Activated naive CD8-positive, alpha-beta T cell treated with anti-CD3 and anti-CD28 coated beads, Interleukin-2, amount 10 ng/mL, durations not matched to agents 7 days and 5 days (primary cell): Measurements from ENCODE around the gene TTLL11. TPM values are rescaled to one million over a fixed set of nuclear protein-coding genes. Genes with fewer than 3 reads are reported as not detected.
"Not testable (repeated sequence)": the region's sequence is repeated elsewhere in the genome, so short reads cannot be mapped to it uniquely, and the experiment has no call there.

Experiments used
- ATAC-seq: fragments of 150-1000 bp; cut with Tn5 transposase; one replicate; pipeline ENCODE4 v1.10.0; 2021; ENCODE audit warnings: low read depth, moderate library complexity
- POLR2A ChIA-PET: fragments of 350-600 bp; sonication (Branson Sonifier 250); formaldehyde crosslinking; loops from one replicate; lab custom pipeline; 2021; ENCODE audit warnings: antibody characterized with exemption; lab: Charles Lee
- DNase-seq: peaks from one replicate; pipeline ENCODE4 v3.0.0; 2021
- H3K27ac Mint-ChIP-seq: one replicate; pipeline ENCODE4 v1.8.0; 2022; ENCODE audit warnings: mild to moderate bottlenecking, mixed read lengths
- H3K27me3 Mint-ChIP-seq: one replicate; pipeline ENCODE4 v1.8.0; 2022; ENCODE audit warnings: mild to moderate bottlenecking, moderate library complexity, mixed read lengths
- H3K36me3 Mint-ChIP-seq: one replicate; pipeline ENCODE4 v1.8.0; 2021; ENCODE audit warnings: mild to moderate bottlenecking, mixed read lengths
- H3K4me1 Mint-ChIP-seq: one replicate; pipeline ENCODE4 v1.8.0; 2021; ENCODE audit warnings: mixed read lengths
- H3K4me3 Mint-ChIP-seq: one replicate; pipeline ENCODE4 v1.8.0; 2022; ENCODE audit warnings: mild to moderate bottlenecking, moderate library complexity, mixed read lengths
- H3K9me3 Mint-ChIP-seq: one replicate; pipeline ENCODE4 v1.8.0; 2021; ENCODE audit warnings: mixed read lengths
- total RNA-seq, 2 experiments: library from RNA; stranded (reverse); gene quantifications; one replicate each; pipeline ENCODE4 v1.2.3, GENCODE V29; 2021

The TTLL11 gene
- total RNA-seq, 2 experiments from 2014 or later, result 3.9 to 4.1 TPM

GRCh38 chr9:122121931-122122330, 28.8 kb upstream of the TTLL11 start:
- ATAC-seq (no peak), DNase-seq (no peak)
- Mint-ChIP-seq H3K4me1 (peaks cover 15% of the 10 kb centered on the region), H3K27ac (no peak overlapping the region), H3K9me3 (no peaks in the 10 kb centered on the region), H3K36me3 (no peaks in the 10 kb centered on the region), H3K4me3 (no peak overlapping the region), H3K27me3 (peaks cover 18% of the 10 kb centered on the region)
- POLR2A ChIA-PET, result interaction anchor here (0.7 to 1.1 kb wide), 2 partner anchors 22 to 23 kb away, joined by 3 read pairs; no protein-coding TSS in a partner anchor

- Mint-ChIP-seq H3K27me3 (peaks cover 14% of the 10 kb centered on the region), H3K4me1 (peaks cover 12% of the 10 kb centered on the region), H3K9me3 (no peaks in the 10 kb centered on the region), H3K27ac (no peak overlapping the region), H3K4me3 (no peak overlapping the region), H3K36me3 (no peaks in the 10 kb centered on the region)
- POLR2A ChIA-PET, result interaction anchor here (1.1 kb wide), 1 partner anchor 22 kb away, joined by 3 read pairs; no protein-coding TSS in a partner anchor
- DNase-seq (no peak), ATAC-seq (no peak)
Measured at GRCh38 chr9:122121391-122121790, 28.3 kb upstream of the TTLL11 start.

GRCh38 chr9:122120316-122121071, 27.4 kb upstream of the TTLL11 start:
- no peak overlapping the region for H3K27ac Mint-ChIP-seq
- no peaks in the 10 kb centered on the region for H3K9me3 Mint-ChIP-seq
- H3K4me3 Mint-ChIP-seq, result no peak overlapping the region
- POLR2A ChIA-PET, result interaction anchor here (1.1 kb wide), 1 partner anchor 21 kb away, joined by 3 read pairs; no protein-coding TSS in a partner anchor
- no peaks in the 10 kb centered on the region for H3K36me3 Mint-ChIP-seq
- ATAC-seq, result no peak
- peaks cover 8% of the 10 kb centered on the region for H3K4me1 Mint-ChIP-seq
- no peak for DNase-seq
- peaks cover 7% of the 10 kb centered on the region for H3K27me3 Mint-ChIP-seq

DNA sequence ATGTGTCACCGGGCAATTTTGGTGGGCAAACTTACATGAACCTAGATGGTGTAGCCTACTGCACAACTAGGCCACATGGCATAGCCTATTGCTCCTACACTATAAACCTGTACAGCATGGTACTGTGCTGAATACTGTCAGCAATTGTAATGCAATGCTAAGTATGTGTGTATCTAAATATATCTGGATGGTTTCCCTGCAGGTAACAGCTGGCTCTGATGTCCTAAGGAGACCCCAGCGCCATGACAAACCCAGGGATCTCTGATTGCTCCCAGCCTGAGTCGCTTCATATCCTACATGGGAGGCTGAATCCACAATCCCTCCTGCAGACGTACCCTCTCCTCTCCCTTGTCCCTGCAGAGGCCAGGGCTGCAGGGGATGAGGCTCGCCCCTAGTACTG, 26.6 kb upstream of the TTLL11 start:
- H3K4me1 Mint-ChIP-seq, result peaks cover 5% of the 10 kb centered on the region
- H3K36me3 Mint-ChIP-seq, result no peaks in the 10 kb centered on the region
- no peaks in the 10 kb centered on the region for H3K9me3 Mint-ChIP-seq
- no peak overlapping the region for H3K4me3 Mint-ChIP-seq
- peaks cover 2% of the 10 kb centered on the region for H3K27me3 Mint-ChIP-seq
- POLR2A ChIA-PET, result no interaction called here
- no peak for ATAC-seq
- no peak overlapping the region for H3K27ac Mint-ChIP-seq
- DNase-seq, result no peak

DNA sequence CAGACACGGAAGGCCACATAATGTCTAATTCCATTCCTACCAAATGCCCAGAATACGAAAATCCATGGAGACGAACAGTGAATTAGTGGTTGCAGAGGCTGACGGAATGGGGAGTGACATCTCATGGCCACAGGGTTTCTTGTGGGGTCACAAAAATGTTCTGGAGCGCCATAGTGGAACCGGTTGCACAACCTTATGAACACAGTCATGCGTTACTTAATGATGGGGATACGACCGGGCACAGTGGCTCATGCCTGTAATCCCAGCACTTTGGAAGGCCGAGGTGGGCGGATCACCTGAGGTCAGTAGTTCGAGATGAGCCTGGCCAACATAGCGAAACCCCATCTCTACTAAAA, 26.0 kb upstream of the TTLL11 start:
- no peak for DNase-seq
- no peak for ATAC-seq
- Mint-ChIP-seq H3K4me1 (peaks cover 5% of the 10 kb centered on the region), H3K27ac (no peak overlapping the region), H3K27me3 (peaks cover 2% of the 10 kb centered on the region), H3K9me3 (no peaks in the 10 kb centered on the region), H3K4me3 (no peak overlapping the region), H3K36me3 (no peaks in the 10 kb centered on the region)
- POLR2A ChIA-PET, result no interaction called here

DNA sequence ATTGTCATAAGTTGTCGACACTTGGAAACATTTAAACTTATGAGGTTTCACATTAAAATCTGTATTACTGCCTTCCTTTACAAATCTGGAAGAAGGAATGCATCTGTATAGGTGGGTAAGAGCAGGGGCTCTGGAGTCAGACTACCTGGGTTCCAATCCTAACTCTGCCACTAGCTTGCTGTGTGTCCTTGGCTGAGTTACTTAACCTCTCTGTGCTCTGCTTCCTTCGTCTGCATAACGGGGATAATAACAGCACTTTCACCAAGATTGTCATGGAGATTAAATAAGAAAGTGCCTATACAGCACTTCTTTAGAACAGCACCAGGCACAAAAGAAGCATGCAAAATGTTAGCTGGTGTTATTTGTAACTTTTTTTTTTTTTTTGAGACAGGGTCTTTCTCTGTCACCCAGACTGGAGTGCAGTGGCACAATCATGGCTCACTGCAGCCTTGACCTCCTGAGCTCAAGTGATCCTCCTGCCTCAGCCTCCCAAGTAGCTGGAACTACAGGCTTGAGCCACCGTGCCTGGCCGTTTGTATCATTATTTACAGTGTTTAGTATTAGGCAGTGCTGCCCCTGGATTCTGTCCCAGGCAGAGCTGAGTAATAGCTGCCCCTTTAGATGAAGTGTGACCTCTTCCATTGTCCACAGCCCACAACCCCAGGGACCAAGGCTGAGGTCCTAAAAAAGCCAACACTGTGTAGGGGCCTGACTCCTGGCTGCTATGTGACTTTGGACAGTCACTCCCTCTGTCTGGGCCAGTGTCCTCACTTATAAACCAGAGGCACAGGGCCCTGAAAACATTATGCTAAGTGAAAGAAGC, 25.4 kb upstream of the TTLL11 start:
- H3K27ac Mint-ChIP-seq, result no peak overlapping the region
- peaks cover 2% of the 10 kb centered on the region for H3K27me3 Mint-ChIP-seq
- peaks cover 5% of the 10 kb centered on the region for H3K4me1 Mint-ChIP-seq
- no peaks in the 10 kb centered on the region for H3K9me3 Mint-ChIP-seq
- DNase-seq, result no peak
- POLR2A ChIA-PET, result no interaction called here
- no peak for ATAC-seq
- no peaks in the 10 kb centered on the region for H3K36me3 Mint-ChIP-seq
- no peak overlapping the region for H3K4me3 Mint-ChIP-seq

- H3K4me3 Mint-ChIP-seq, H3K27me3 Mint-ChIP-seq, DNase-seq, POLR2A ChIA-PET, ATAC-seq, H3K27ac Mint-ChIP-seq, H3K9me3 Mint-ChIP-seq, H3K4me1 Mint-ChIP-seq, H3K36me3 Mint-ChIP-seq: not testable (repeated sequence)
Measured at GRCh38 chr9:122117241-122117640, 24.1 kb upstream of the TTLL11 start.

DNA sequence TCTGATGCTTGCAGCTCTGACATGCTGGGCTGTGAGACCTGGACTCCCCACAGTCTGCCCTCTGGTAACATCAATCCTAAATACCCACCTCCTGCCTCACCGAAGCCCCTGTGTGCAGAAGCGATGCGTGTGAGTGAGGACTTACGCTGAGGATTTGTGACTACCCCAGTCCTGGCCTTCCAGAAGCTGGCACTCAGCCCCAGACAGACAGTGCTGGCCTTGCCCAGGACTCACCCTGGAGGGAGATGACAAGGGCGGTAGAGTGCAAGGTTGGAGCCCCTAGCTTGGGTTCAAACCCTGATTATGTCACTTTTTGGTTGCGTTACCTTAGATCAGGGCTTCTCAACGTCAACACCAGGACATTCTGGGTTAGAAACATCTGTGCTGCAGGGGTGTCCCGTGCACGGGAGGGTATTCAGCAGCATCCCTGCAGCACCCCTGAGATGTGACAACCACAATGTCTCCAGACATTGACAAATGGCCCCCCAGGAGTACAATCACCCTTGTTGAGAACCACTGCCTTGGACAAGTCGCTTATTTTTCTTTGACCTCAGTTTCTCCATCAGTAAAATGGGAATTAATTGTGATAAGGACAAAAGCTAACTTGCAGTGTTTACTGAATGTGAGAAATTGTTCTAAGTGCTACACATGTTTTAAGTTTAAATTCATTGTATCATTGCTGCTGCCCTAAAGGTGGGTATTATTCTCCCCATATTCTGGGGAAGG, 23.5 kb upstream of the TTLL11 start:
- POLR2A ChIA-PET, result no interaction called here
- no peaks in the 10 kb centered on the region for H3K36me3 Mint-ChIP-seq
- H3K27ac Mint-ChIP-seq, result no peak overlapping the region
- DNase-seq (no peak), ATAC-seq (no peak)
- H3K4me1 Mint-ChIP-seq, result peaks cover 1% of the 10 kb centered on the region
- no peak overlapping the region for H3K4me3 Mint-ChIP-seq
- no peaks in the 10 kb centered on the region for H3K9me3 Mint-ChIP-seq
- peaks cover 2% of the 10 kb centered on the region for H3K27me3 Mint-ChIP-seq

GRCh38 chr9:122116040-122116439, 22.9 kb upstream of the TTLL11 start:
- no peaks in the 10 kb centered on the region for H3K36me3 Mint-ChIP-seq
- ATAC-seq, result no peak
- DNase-seq, result no peak
- peaks cover 2% of the 10 kb centered on the region for H3K27me3 Mint-ChIP-seq
- peaks cover 1% of the 10 kb centered on the region for H3K4me1 Mint-ChIP-seq
- H3K4me3 Mint-ChIP-seq, result no peak overlapping the region
- H3K27ac Mint-ChIP-seq, result no peak overlapping the region
- POLR2A ChIA-PET, result no interaction called here
- H3K9me3 Mint-ChIP-seq, result no peaks in the 10 kb centered on the region

DNA sequence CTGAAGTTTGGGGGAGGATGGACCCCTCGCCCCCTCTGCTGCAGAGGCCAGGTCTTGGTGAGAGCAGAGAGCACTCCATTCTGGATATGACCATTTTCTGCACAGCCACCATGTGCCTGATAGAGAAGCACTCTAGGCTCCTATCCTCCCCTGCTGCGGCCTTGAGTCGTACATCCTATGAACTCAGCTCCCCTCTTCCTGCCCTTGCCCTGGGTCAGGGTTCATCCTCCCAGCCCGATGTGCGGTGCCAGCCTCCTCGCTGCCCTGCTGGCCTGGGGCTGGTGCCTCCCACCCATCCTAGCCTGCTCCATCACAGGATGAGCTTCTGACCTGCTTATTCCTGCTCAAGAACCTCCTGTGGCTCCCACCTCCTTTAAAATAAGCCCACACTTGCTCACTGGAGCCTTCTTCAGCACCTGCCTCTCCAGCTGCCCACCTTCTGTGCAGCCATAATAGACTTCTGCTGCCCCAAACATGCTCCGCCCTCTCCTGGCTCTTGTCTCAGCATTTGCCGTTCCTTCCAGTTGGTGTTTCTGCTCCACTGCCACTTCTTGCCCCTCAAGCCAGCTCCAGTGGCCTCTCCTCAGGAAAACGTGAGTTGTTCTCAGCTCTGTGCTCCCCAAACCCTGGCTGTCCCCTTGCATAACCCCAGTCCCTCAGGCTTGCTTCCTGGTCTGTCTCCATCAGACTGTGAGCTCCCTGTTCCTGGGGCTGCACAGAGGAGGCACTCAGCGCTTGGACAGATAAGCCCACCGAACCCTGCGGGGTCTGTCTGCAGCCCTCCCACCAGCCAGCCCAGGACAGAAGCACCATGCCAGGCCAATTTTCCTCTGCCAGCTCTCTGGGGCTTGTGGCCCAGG, 22.3 kb upstream of the TTLL11 start:
- Mint-ChIP-seq H3K4me3 (no peak overlapping the region), H3K4me1 (peaks cover 1% of the 10 kb centered on the region), H3K27ac (no peak overlapping the region), H3K36me3 (no peaks in the 10 kb centered on the region), H3K27me3 (peaks cover 2% of the 10 kb centered on the region), H3K9me3 (no peaks in the 10 kb centered on the region)
- POLR2A ChIA-PET, result no interaction called here
- ATAC-seq (no peak), DNase-seq (no peak)

- Mint-ChIP-seq H3K27me3 (peaks cover 2% of the 10 kb centered on the region), H3K27ac (no peak overlapping the region), H3K4me3 (no peak overlapping the region), H3K36me3 (no peaks in the 10 kb centered on the region), H3K4me1 (peaks cover 1% of the 10 kb centered on the region), H3K9me3 (no peaks in the 10 kb centered on the region)
- POLR2A ChIA-PET, result no interaction called here
- DNase-seq, result no peak
- no peak for ATAC-seq
Measured at GRCh38 chr9:122113574-122113973, 20.5 kb upstream of the TTLL11 start.

GRCh38 chr9:122112238-122112637, 19.1 kb upstream of the TTLL11 start:
- Mint-ChIP-seq H3K9me3 (no peaks in the 10 kb centered on the region), H3K36me3 (no peaks in the 10 kb centered on the region), H3K4me3 (no peak overlapping the region), H3K27me3 (peaks cover 2% of the 10 kb centered on the region), H3K4me1 (peaks cover 1% of the 10 kb centered on the region), H3K27ac (no peak overlapping the region)
- ATAC-seq, result no peak
- DNase-seq, result no peak
- POLR2A ChIA-PET, result no interaction called here
